Measurements from ENCODE around the gene ABHD16A. TPM values are rescaled to one million over a fixed set of nuclear protein-coding genes. Genes with fewer than 3 reads are reported as not detected.
A peak's percentile ranks its signal among the peaks of the same experiment; 100 is the strongest.

ABHD16A gene
- total and polyA plus RNA-seq, 2 of the 13 experiments (the other 11 are each of a cell fraction or from before 2014, with no cell fraction given): 43.5 to 45.4 TPM

DNA sequence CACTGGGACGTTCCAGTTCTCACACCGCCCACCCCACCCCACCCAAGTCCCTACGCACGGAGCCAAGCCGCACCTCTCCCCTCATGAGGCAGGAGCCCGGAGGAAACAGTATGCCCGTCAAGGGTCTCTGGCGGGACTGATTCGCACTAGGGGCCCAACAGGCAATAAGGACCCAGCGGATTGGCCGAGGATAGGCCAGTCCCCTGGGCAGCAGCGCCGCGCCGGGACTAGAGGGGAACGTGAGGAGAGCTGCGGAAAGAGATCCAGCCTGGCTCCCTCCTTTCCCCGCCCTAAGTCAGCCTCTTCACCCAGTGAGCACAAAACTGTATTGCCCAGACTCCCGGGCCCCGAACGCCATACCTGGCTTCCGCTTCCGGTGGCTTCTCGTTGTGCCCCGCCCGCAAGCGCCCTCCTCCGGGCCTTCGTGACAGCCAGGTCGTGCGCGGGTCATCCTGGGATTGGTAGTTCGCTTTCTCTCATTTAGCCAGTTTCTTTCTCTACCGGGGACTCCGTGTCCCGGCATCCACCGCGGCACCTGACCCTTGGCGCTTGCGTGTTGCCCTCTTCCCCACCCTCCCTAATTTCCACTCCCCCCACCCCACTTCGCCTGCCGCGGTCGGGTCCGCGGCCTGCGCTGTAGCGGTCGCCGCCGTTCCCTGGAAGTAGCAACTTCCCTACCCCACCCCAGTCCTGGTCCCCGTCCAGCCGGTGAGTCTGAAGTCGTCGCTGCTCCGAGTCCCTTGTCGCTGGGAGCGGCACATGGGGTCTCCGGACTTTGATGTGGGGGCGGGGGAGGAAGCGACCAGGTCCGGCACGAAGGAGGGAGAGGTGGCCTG, 37.4 kb downstream of the ABHD16A start, which contains the start of gene CSNK2B (continued):
- TF ChIP-seq ZNF350 (CRISPR knock-in tag; IDR thresholded peaks at IDR 0.05; ENCODE audit: borderline replicate concordance, low read depth) (peak; percentile 40), ERF (CRISPR knock-in tag; IDR thresholded peaks at IDR 0.05) (peak; percentile 44), ZNF562 (CRISPR knock-in tag; IDR thresholded peaks at IDR 0.05; ENCODE audit: borderline replicate concordance) (no peak), ZNF563 (CRISPR knock-in tag; IDR thresholded peaks at IDR 0.05) (peak; percentile 57; the same call in 1 of the 2 replicates), ZNF337 (CRISPR knock-in tag; IDR thresholded peaks at IDR 0.05; ENCODE audit: borderline replicate concordance, low read depth) (no peak; the same call in 1 of the 2 replicates), ZFP37 (CRISPR knock-in tag; IDR thresholded peaks at IDR 0.05; ENCODE audit: borderline replicate concordance) (0 out of 2 replicates have a peak, but pooled peaks have one; percentile 18), ZFP41 (CRISPR knock-in tag; IDR thresholded peaks at IDR 0.05; ENCODE audit: borderline replicate concordance) (0 out of 2 replicates have a peak, but pooled peaks have one; percentile 19), NRL (CRISPR knock-in tag; IDR thresholded peaks at IDR 0.05; ENCODE audit: borderline replicate concordance) (peak; percentile 74), MYNN (CRISPR knock-in tag; IDR thresholded peaks at IDR 0.05; ENCODE audit: low read depth) (no peak), RBM39 (IDR thresholded peaks at IDR 0.05; ENCODE audit: low read depth, low read length, poor library complexity, severe bottlenecking) (peak; percentile 97), HNRNPLL (IDR thresholded peaks at IDR 0.05; ENCODE audit: low read depth, low read length, poor library complexity, severe bottlenecking) (peak; percentile 65), PCBP2 (optimal IDR thresholded peaks at IDR 0.05; ENCODE audit: low read depth, low read length, poor library complexity, severe bottlenecking) (no peak), ZNF556 (CRISPR knock-in tag; IDR thresholded peaks at IDR 0.05; ENCODE audit: borderline replicate concordance) (no peak), ZBTB3 (CRISPR knock-in tag; IDR thresholded peaks at IDR 0.05; ENCODE audit: borderline replicate concordance, low read depth) (0 out of 2 replicates have a peak, but pooled peaks have one; percentile 73), NFE2L2 (IDR thresholded peaks at IDR 0.05; ENCODE audit: low read length) (0 out of 2 replicates have a peak, but pooled peaks have one; percentile 15), NFATC3 (CRISPR knock-in tag; IDR thresholded peaks at IDR 0.05) (peak; percentile 88), FOXA1 (IDR thresholded peaks at IDR 0.05) (no peak), FOXA1 (CRISPR knock-in tag; IDR thresholded peaks at IDR 0.05) (no peak; the same call in 1 of the 2 replicates), ZBTB21 (CRISPR knock-in tag; IDR thresholded peaks at IDR 0.05) (peak; percentile 17; the same call in 1 of the 2 replicates), ZFP1 (CRISPR knock-in tag; IDR thresholded peaks at IDR 0.05) (0 out of 2 replicates have a peak, but pooled peaks have one; percentile 34), POGZ (CRISPR knock-in tag; IDR thresholded peaks at IDR 0.05) (no peak; the same call in none of the 2 replicates), EP300 (IDR thresholded peaks at IDR 0.05; ENCODE audit: low read depth in 2 of 2, low read length in 2 of 2) (0 out of 4 replicates have a peak, but pooled peaks of 1 of the 2 experiments have one; percentile 1), EP300 (CRISPR knock-in tag; IDR thresholded peaks at IDR 0.05; ENCODE audit: borderline replicate concordance) (no peak), ZNF234 (CRISPR knock-in tag; conservative IDR thresholded peaks at IDR 0.05) (no peak), GPN1 (CRISPR knock-in tag; IDR thresholded peaks at IDR 0.05; ENCODE audit: borderline replicate concordance) (peak; percentile 77; the same call in 1 of the 2 replicates), ZNF143 (CRISPR knock-in tag; IDR thresholded peaks at IDR 0.05) (peak; percentile 98), RBFOX2 (IDR thresholded peaks at IDR 0.05; ENCODE audit: low read depth, low read length) (peak; percentile 94)
- TF ChIP-seq, protein P1, sequence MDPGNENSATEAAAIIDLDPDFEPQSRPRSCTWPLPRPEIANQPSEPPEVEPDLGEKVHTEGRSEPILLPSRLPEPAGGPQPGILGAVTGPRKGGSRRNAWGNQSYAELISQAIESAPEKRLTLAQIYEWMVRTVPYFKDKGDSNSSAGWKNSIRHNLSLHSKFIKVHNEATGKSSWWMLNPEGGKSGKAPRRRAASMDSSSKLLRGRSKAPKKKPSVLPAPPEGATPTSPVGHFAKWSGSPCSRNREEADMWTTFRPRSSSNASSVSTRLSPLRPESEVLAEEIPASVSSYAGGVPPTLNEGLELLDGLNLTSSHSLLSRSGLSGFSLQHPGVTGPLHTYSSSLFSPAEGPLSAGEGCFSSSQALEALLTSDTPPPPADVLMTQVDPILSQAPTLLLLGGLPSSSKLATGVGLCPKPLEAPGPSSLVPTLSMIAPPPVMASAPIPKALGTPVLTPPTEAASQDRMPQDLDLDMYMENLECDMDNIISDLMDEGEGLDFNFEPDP (CRISPR knock-in tag; conservative IDR thresholded peaks at IDR 0.05): no peak
- TF ChIP-seq, protein P2, sequence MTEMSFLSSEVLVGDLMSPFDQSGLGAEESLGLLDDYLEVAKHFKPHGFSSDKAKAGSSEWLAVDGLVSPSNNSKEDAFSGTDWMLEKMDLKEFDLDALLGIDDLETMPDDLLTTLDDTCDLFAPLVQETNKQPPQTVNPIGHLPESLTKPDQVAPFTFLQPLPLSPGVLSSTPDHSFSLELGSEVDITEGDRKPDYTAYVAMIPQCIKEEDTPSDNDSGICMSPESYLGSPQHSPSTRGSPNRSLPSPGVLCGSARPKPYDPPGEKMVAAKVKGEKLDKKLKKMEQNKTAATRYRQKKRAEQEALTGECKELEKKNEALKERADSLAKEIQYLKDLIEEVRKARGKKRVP (CRISPR knock-in tag; IDR thresholded peaks at IDR 0.05): 0 out of 4 replicates have a peak, but pooled peaks of 1 of the 2 experiments have one; percentile 61
